Stimulated activated naive CD8-positive, alpha-beta T cell treated with anti-CD3 and anti-CD28 coated beads, Interleukin-15, Interleukin-2, amounts not matched to agents 100 U/mL and 50 U/mL, for 24 hours (primary cell): ENCODE measurements around the gene ATP5F1A.

ENCODE experiments used
- ATAC-seq: fragments of 150-1000 bp; cut with Tn5 transposase; one replicate; pipeline ENCODE4 v1.10.0; 2021
- DNase-seq: peaks from one replicate; pipeline ENCODE4 v3.0.0; 2021

The ATP5F1A gene

GRCh38 chr18:46073474-46074331 is 24.4 kb downstream of the ATP5F1A start:
- peak; percentile 55 for ATAC-seq
- peak; percentile 60 for DNase-seq

GRCh38 chr18:46072959-46073358 is 25.1 kb downstream of the ATP5F1A start:
- DNase-seq (no peak), ATAC-seq (no peak)

- ATAC-seq (no peak), DNase-seq (no peak)
These were observed 25.7 kb downstream of the ATP5F1A start for GRCh38 chr18:46072376-46072867.

GRCh38 chr18:46071653-46072375 is 26.3 kb downstream of the ATP5F1A start, which contains the start of gene PSTPIP2:
TSS of gene PSTPIP2 (minus strand) at chr18:46072260. CDS start at chr18:46072188, 72 bp downstream.
- peak; percentile 74 for DNase-seq

GRCh38 chr18:46070815-46071652 is 27.1 kb downstream of the ATP5F1A start:
- peak; percentile 12 for ATAC-seq

More at GRCh38 chr18:46071653-46072375, 26.3 kb downstream of the ATP5F1A start, which contains the start of gene PSTPIP2:
- ATAC-seq, result peak; percentile 76

GRCh38 chr18:46070232-46070631 is 27.9 kb downstream of the ATP5F1A start:
- ATAC-seq, result no peak
- DNase-seq, result no peak

More at GRCh38 chr18:46070815-46071652, 27.1 kb downstream of the ATP5F1A start:
- peak; percentile 40 for DNase-seq

GRCh38 chr18:46069524-46069923 is 28.6 kb downstream of the ATP5F1A start:
- DNase-seq, result no peak
- ATAC-seq, result no peak

- DNase-seq, result no peak
- ATAC-seq, result no peak
These were observed 29.3 kb downstream of the ATP5F1A start for GRCh38 chr18:46068763-46069162.

GRCh38 chr18:46067438-46068007 is 30.6 kb downstream of the ATP5F1A start:
- no peak for ATAC-seq

GRCh38 chr18:46062781-46063180 is 35.3 kb downstream of the ATP5F1A start:
- no peak for ATAC-seq
- no peak for DNase-seq

More at GRCh38 chr18:46067438-46068007, 30.6 kb downstream of the ATP5F1A start:
- no peak for DNase-seq

GRCh38 chr18:46061796-46062195 is 36.3 kb downstream of the ATP5F1A start:
- DNase-seq (no peak), ATAC-seq (no peak)

GRCh38 chr18:46061387-46061786 is 36.7 kb downstream of the ATP5F1A start:
- ATAC-seq (no peak), DNase-seq (no peak)

- ATAC-seq (no peak), DNase-seq (no peak)
These were observed 37.7 kb downstream of the ATP5F1A start for GRCh38 chr18:46060359-46060841.

- no peak for DNase-seq
- no peak for ATAC-seq
These were observed 42.3 kb downstream of the ATP5F1A start for GRCh38 chr18:46055838-46056230.

- ATAC-seq, result peak; percentile 81
- no peak for DNase-seq
These were observed 42.9 kb downstream of the ATP5F1A start for GRCh38 chr18:46054956-46055837.

- DNase-seq, result no peak
These were observed 44.6 kb downstream of the ATP5F1A start for GRCh38 chr18:46053368-46054095.

GRCh38 chr18:46051731-46052461 is 46.2 kb downstream of the ATP5F1A start:
- ATAC-seq (no peak), DNase-seq (no peak)

More at GRCh38 chr18:46053368-46054095, 44.6 kb downstream of the ATP5F1A start:
- ATAC-seq, result no peak

- ATAC-seq (no peak), DNase-seq (no peak)
These were observed 47.8 kb downstream of the ATP5F1A start for GRCh38 chr18:46050268-46050667.

GRCh38 chr18:46048641-46049040 is 49.5 kb downstream of the ATP5F1A start:
- ATAC-seq, result no peak

More at GRCh38 chr18:46048641-46049040, 49.5 kb downstream of the ATP5F1A start:
- no peak for DNase-seq
